ENCODE results near the gene NKPD1.
"Not testable (repeated sequence)": the region's sequence is repeated elsewhere in the genome, so short reads cannot be mapped to it uniquely, and the experiment has no call there.

Gene NKPD1

GRCh38 chr19:45139286-45140143 is 21.3 kb downstream of the NKPD1 start:
- no peak for DNase-seq (ENCODE audit: low read depth in 2 of 2)

GRCh38 chr19:45138303-45138751 is 22.5 kb downstream of the NKPD1 start:
- DNase-seq (ENCODE audit: low read depth in 2 of 2) = no peak

DNA sequence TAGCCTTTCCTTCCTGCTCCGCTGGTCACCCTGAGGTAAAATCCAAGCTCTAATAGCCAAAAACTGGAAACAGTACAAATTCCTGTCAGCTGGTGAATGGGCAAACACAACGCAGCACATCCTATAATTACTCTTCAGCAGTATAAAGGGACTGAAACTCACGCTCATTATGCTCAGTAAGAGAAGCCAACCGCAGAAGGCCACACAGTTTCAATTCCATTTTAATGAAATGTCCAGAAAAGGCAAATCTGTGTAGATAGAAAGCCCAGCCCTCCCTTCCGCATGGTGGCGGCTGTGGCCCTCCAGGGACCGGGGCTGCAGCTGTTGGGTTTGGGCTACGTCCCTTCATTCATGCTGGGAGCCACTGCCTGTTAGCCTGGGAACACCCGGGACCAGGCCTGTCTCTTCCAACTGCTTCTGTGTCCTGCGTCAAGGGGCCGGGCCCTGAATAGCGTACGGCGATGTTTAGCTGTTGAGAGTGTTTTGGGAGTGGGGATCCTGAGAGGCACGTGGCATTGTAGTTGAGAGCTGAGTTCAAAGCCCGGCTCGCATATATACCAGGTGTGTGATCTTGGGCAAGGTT is 23.5 kb downstream of the NKPD1 start:
- DNase-seq (ENCODE audit: low read depth in 2 of 2) = no peak

GRCh38 chr19:45136507-45137178 is 24.1 kb downstream of the NKPD1 start:
- no peak for DNase-seq (ENCODE audit: low read depth in 2 of 2)

DNA sequence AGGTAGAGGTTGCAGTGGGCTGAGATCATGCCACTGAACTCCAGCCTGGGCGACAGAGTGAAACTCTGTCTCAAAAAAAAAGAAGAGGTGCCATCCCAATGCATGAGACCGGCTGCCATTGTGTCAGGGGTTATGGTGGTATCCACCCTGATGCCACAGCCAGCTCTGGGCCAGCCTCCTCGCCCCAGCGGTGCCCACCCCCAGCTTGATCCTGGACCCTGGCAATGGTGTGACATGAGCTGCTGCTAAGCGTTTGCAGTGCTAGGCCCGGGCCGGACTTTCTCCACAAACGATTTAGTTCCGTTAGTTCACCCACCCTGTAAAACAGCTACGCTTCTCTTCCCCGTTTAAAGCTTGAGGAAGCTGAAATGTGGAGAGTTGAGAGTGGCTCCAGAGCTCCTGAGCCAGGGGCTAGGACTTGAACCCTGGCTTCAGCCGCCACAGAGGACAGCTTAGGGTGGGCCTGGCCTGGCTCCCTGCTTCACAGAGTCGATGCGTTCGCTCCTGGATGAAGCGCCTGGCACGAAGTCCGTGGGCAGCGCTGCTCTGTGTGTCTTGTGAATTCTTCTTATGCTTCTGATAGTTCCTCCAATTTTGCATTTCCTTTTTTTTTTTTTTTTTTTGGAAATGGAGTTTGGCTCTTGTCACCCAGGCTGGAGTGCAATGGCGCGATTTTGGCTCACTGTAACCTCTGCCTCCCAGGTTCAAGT is 25.5 kb downstream of the NKPD1 start:
- DNase-seq (ENCODE audit: low read depth in 2 of 2) = no peak

- no peak for DNase-seq (ENCODE audit: low read depth in 2 of 2)
Measured at GRCh38 chr19:45133661-45134060, 27.1 kb downstream of the NKPD1 start.

DNA sequence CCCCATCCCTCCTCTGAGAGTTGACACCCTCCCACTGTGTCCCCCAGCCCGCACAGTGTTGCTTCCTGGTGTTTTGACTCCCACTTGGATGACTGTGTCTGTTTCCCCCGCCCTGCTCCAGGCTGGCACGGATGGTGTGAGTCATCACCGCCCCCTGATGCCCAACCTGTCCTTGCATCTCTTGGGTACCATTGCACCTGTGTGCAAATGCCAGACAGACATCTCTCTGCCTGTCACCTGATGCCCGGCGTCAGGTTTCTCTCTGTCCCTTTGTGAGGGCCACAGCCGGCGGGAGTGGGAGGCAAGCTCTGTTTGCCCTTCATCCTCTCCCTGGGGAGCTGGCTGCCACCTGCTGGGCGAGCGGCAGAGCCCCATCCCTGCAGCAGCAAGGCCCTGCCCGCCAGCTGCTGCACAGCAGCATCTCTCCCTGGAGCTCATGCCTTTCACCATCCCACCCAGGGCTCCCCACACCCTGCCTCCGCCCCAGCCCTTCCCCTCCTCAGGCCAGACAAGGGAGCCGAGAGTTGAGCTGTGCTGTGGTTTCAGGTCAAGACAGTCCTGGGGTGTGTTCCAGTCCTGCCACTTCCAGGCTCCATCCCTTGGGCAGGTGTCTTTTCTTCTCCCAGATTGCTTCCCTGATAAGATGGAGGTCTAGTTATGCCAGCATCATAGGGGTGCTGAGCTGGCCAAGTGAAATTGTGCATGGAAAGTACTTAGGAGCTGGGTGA is 29.7 kb downstream of the NKPD1 start:
- peak in 1 of 2 donors; percentile 12 for DNase-seq (ENCODE audit: low read depth in 2 of 2)

DNA sequence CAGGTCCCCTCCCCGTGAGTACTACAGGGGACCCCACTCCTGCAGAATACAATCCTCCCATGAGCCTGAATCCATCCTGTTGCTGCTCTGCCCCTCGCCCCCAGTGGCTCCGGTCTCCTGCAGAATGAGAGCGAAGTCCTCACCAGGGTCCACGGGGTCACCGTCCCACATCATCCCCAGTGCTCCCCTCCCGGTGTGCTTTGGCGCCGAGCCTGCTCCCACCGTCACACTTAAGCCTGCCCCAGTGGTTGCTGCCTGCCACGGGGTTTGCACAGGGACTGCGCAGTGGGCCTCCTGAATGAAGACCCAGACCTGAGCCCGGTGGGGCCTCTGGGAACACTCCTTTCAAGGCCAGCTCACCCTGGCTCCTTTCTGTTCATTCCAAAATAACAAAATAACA is 30.5 kb downstream of the NKPD1 start:
- no peak for DNase-seq (ENCODE audit: low read depth in 2 of 2)

DNA sequence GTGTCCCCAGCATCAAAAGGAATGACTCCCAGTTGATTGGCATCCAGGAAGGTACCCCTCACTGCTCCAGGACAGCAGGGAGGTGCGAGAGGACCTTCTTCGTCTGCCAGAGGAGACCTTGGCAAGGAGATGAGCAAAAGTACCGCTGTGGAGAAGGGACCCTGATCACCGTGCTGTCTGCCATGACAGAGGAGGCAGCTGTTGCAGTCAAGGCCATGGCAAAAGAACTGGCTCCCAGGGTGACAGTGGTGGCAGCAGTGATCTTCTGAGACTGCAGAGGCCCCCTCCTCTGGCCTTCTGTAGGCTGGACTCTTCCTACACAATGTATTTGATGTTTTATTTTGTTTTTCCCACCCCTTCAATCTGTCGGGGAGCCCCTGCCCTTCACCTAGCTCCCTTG is 32.0 kb downstream of the NKPD1 start:
- DNase-seq (ENCODE audit: low read depth in 2 of 2) = no peak

- DNase-seq (ENCODE audit: low read depth in 2 of 2) = no peak
Measured at GRCh38 chr19:45128146-45128545, 32.6 kb downstream of the NKPD1 start.

- no peak for DNase-seq (ENCODE audit: low read depth in 2 of 2)
Measured at GRCh38 chr19:45126654-45127053, 34.1 kb downstream of the NKPD1 start.

DNA sequence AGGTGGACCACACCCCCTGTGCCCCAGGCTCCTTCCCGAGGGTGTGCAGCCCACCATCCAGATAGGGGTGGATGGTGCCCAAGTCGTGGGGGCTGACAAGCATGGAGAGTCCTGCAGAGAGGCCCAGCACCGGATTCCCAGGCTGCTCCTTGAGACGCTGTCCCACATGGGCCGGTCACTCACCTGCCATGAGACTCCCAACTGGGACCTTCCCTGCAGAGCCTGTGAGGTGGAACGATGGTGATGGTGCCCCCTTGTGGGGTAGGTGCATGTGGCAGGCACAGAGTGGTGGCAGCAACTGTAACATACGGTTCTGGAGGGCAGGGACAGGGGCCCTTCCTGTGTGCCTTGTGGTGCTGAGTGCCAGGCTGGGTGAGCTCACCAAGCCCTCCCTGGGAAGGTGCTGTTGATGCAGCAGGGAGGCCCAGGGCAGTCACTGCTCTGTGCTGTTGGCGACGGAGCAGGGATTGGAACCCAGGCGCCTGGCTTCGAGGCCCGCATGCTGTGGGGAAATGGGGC is 34.7 kb downstream of the NKPD1 start:
- DNase-seq (ENCODE audit: low read depth in 2 of 2) = peak; percentile 52 to 59

DNA sequence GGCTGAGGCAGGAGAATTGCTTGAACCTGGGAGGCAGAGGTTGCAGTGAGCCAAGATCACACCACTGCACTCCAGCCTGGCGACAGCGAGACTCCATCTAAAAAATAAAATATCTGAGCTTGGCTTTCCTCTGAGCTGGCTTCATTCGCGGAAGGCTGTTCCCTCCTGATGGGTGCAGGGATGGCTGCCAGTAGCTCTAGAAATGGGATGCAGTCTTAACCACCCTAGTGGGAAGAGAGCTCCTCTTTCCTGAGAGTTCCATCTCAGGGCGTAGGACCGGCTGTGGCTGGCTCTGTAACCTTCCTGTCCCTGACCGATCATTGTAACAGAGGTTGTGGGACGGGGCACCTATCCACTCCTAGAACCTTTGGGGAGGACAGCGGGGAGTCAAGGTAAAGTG is 35.4 kb downstream of the NKPD1 start:
- no peak for DNase-seq (ENCODE audit: low read depth in 2 of 2)

DNA sequence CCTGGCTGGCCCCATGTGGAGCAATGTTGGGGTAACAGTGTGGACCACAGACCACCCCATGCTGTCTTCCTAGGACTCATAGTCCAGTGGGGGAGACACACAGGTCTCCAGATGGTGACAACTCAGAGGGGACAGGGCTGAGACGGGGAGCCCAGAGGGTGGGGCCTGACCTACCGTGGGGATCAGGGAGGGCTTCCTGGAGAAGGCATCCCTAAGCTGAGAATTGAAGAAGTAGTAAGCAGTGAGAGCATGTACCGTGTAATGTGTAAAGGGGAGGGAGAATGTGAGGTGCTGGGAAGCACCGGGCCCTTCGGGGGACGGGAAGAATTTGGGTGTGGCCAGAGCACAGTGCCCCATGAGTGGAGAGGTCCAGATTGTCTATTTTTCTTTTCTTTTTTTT is 36.8 kb downstream of the NKPD1 start:
- no peak for DNase-seq (ENCODE audit: low read depth in 2 of 2)

- DNase-seq (ENCODE audit: low read depth in 2 of 2) = no peak
Measured at GRCh38 chr19:45123440-45123850, 37.3 kb downstream of the NKPD1 start.

DNA sequence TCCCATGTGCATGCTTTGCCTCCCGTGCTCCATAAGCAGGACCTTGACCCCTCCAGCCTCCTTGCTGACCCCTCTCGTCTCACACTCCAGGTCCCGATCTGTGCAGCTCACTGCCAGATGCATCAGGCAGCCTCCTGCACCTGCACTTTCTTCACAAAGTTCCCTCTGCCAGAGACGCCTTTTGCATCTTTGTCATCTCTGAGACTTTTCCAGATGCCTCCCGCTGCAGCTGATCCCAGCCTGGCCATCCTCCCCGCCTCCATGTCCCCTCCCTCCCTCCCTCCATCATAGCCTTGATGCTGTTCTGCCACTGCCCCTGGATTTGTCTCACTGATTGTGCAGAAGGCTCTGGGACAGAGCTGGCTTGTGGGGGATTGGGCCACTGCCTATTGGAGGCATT is 38.0 kb downstream of the NKPD1 start:
- no peak for DNase-seq (ENCODE audit: low read depth in 2 of 2)

- no peak for DNase-seq (ENCODE audit: low read depth in 2 of 2)
Measured at GRCh38 chr19:45121827-45122345, 38.9 kb downstream of the NKPD1 start.

DNA sequence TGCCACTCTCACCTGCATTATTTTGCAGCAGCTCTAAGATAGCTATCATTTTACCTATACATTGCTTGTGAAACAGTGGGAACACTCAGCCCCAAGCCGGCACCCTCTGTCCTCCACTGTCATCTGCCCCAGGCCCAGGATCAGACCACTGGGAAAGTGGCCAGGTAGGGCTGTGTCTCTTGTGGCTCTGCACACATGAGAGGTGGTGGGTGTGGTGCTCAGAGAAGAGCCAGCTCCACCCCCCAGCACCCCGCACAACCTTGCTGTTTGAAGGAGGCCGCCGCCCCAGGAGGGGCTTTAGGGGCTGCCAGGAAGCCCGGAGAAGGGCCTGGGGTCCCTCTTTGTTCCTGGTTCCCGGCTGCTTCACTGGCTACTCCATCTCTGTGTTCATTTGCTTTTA is 41.2 kb downstream of the NKPD1 start:
- DNase-seq (ENCODE audit: low read depth in 2 of 2) = no peak

GRCh38 chr19:45118591-45119355 is 42.0 kb downstream of the NKPD1 start:
- not testable (repeated sequence) for DNase-seq (ENCODE audit: low read depth in 2 of 2)

DNA sequence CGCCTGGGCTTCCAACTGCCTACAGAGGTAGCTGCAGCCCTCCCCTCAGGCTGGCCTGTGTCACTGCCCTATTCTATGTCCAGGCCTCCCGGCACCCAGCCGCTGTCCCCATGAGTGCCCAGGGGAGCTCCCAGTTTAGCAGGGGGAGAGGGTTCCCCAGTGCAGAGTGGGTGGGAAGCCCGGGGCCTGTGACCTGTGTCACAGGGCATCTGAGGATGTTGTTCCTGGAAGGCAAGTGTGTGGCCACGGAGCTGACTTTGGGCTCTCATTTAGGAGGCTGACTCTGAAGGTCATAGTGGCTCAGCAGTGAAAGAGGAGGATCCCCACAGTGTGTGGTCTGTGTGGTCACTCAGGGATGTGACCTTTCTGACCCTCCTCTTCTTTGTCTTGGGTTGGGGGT is 42.7 kb downstream of the NKPD1 start:
- no peak for DNase-seq (ENCODE audit: low read depth in 2 of 2)
